HG02943 (cell line): ENCODE measurements around the gene SLC66A1.

Experiments used
- ATAC-seq: cut with Tn5 transposase; IDR thresholded peaks from one replicate; pipeline ENCODE4 v1.9.1; 2021; ENCODE audit warnings: mild to moderate bottlenecking, low read depth, moderate library complexity; ENCODE audit not compliant: unreplicated experiment

Gene SLC66A1

GRCh38 chr1:19359357-19359756 is 47.2 kb downstream of the SLC66A1 start:
- ATAC-seq: no peak

GRCh38 chr1:19360016-19360415 is 47.9 kb downstream of the SLC66A1 start:
- ATAC-seq: no peak

- no peak for ATAC-seq
These were observed 48.3 kb downstream of the SLC66A1 start for GRCh38 chr1:19360432-19360831.

- ATAC-seq: no peak
These were observed 48.9 kb downstream of the SLC66A1 start for GRCh38 chr1:19360843-19361610.

- ATAC-seq: no peak
These were observed 49.6 kb downstream of the SLC66A1 start for GRCh38 chr1:19361611-19362147.

GRCh38 chr1:19363536-19364152 is 51.5 kb downstream of the SLC66A1 start:
- no peak for ATAC-seq

GRCh38 chr1:19365721-19366120 is 53.6 kb downstream of the SLC66A1 start:
- ATAC-seq: no peak

- ATAC-seq: no peak
These were observed 54.7 kb downstream of the SLC66A1 start for GRCh38 chr1:19366599-19367536.

- ATAC-seq: no peak
These were observed 55.5 kb downstream of the SLC66A1 start for GRCh38 chr1:19367584-19368041.

- no peak for ATAC-seq
These were observed 55.9 kb downstream of the SLC66A1 start for GRCh38 chr1:19368050-19368449.

- no peak for ATAC-seq
These were observed 56.8 kb downstream of the SLC66A1 start for GRCh38 chr1:19368964-19369363.

- no peak for ATAC-seq
These were observed 57.4 kb downstream of the SLC66A1 start for GRCh38 chr1:19369396-19370090.

GRCh38 chr1:19370453-19371170 is 58.5 kb downstream of the SLC66A1 start:
- ATAC-seq: no peak

- ATAC-seq: no peak
These were observed 59.4 kb downstream of the SLC66A1 start for GRCh38 chr1:19371226-19372135.

GRCh38 chr1:19372136-19372514 is 60.0 kb downstream of the SLC66A1 start:
- ATAC-seq: no peak

GRCh38 chr1:19372602-19373001 is 60.5 kb downstream of the SLC66A1 start:
- ATAC-seq: no peak

- no peak for ATAC-seq
These were observed 61.3 kb downstream of the SLC66A1 start for GRCh38 chr1:19373211-19374082.
